Measurements from ENCODE around the gene AAK1. TPM values are rescaled to one million over a fixed set of nuclear protein-coding genes. Genes with fewer than 3 reads are reported as not detected.

The AAK1 gene
- total RNA-seq, 1 experiment from 2014 or later: 30.6 TPM

GRCh38 chr2:69601179-69601612 lies 42.3 kb downstream of the AAK1 start:
- H3K27ac Mint-ChIP-seq: no peak overlapping the region
- Histone ChIP-seq H2AFZ (ENCODE audit: low read length) (no peak overlapping the region), H4K91ac (ENCODE audit: insufficient read length, low read depth, low read length) (no peak overlapping the region), H3K27me3 (ENCODE audit: insufficient read depth, low read length) (no peaks in the 10 kb centered on the region), H2BK20ac (ENCODE audit: low read depth, low read length, poor library complexity, severe bottlenecking) (no peak overlapping the region), H3K23me2 (ENCODE audit: insufficient read length, low read depth, low read length, poor library complexity, severe bottlenecking) (no peaks in the 10 kb centered on the region), H4K20me1 (ENCODE audit: control insufficient read depth, insufficient read depth, insufficient read length) (no peaks in the 10 kb centered on the region), H3K14ac (ENCODE audit: insufficient read depth, low read length) (no peak overlapping the region), H3K27ac (ENCODE audit: insufficient read length, low read depth, low read length) (no peak overlapping the region), H2BK12ac (ENCODE audit: insufficient read length, low read depth, low read length) (no peak overlapping the region), H3K9me3 (ENCODE audit: control insufficient read depth, low read depth, low read length) (no peaks in the 10 kb centered on the region), H4K8ac (replicated peaks; ENCODE audit: insufficient read length, low read depth, low read length) (no peak overlapping the region), H2BK15ac (ENCODE audit: low read depth, low read length) (no peak overlapping the region), H3K23ac (ENCODE audit: insufficient read length, low read depth, low read length) (no peak overlapping the region), H2BK120ac (ENCODE audit: low read depth, low read length, poor library complexity, severe bottlenecking) (no peak overlapping the region), H3K4me1 (ENCODE audit: insufficient read depth, low read length) (no peaks in the 10 kb centered on the region; the same call in 1 of the 2 replicates), H4K5ac (ENCODE audit: insufficient read length, low read depth, low read length) (no peak overlapping the region), H3T11ph (ENCODE audit: low read length) (no peak overlapping the region), H2BK5ac (ENCODE audit: insufficient read length, low read length) (no peak overlapping the region), H3K79me1 (ENCODE audit: insufficient read depth, low read depth, low read length, poor library complexity, severe bottlenecking) (no peaks in the 10 kb centered on the region), H3K18ac (ENCODE audit: insufficient read length, low read depth, low read length) (no peak overlapping the region), H3K4ac (ENCODE audit: low read depth, low read length) (no peak overlapping the region), H2AK5ac (ENCODE audit: insufficient read length, low read length) (no peak overlapping the region), H3K9ac (ENCODE audit: extremely low read depth, insufficient read length, low read length) (no peak overlapping the region), H3K56ac (ENCODE audit: insufficient read length, low read depth, low read length) (no peak overlapping the region), H3K4me2 (ENCODE audit: insufficient read depth, insufficient read length, low read length) (no peak overlapping the region), H3K79me2 (ENCODE audit: insufficient read depth, low read length) (no peaks in the 10 kb centered on the region; the same call in 1 of the 2 replicates)
- H3K27me3 Mint-ChIP-seq (ENCODE audit: low read depth): no peaks in the 10 kb centered on the region
- WGBS (ENCODE audit: extremely low coverage, insufficient read length, low lambda C conversion rate): no CpG with 5 or more reads among the region's 2 CpGs
- H3K4me3 Mint-ChIP-seq: no peak overlapping the region
- peaks cover 6 to 7% (median 6%) of the 10 kb centered on the region in 3 experiments; a peak in 4 of 7 replicates for H3K36me3 Mint-ChIP-seq (ENCODE audit: insufficient read depth in 1 of 3, low read depth in 3 of 3)
- peaks cover 0 to 3% of the 10 kb centered on the region in 2 experiments; a peak in 2 of 4 replicates for H3K4me1 Mint-ChIP-seq
- no peak for DNase-seq
- TF ChIP-seq CTCF (conservative IDR thresholded peaks at IDR 0.05): no peak
- peaks cover 2 to 7% of the 10 kb centered on the region in 2 experiments; a peak in 3 of 5 replicates for H3K9me3 Mint-ChIP-seq
